ENCODE data around the gene SPPL2A.

Gene SPPL2A

GRCh38 chr15:50803479-50804180, 38.1 kb upstream of the SPPL2A start:
- DNase-seq (ENCODE audit: low spot score), result no peak
- no peak for TF ChIP-seq CTCF (IDR thresholded peaks at IDR 0.05; ENCODE audit: extremely low read depth, missing control alignments)

- no peak for DNase-seq (ENCODE audit: low spot score)
- TF ChIP-seq CTCF (IDR thresholded peaks at IDR 0.05; ENCODE audit: extremely low read depth, missing control alignments), result no peak
These were observed 35.2 kb upstream of the SPPL2A start for GRCh38 chr15:50800715-50801114.

- TF ChIP-seq CTCF (IDR thresholded peaks at IDR 0.05; ENCODE audit: extremely low read depth, missing control alignments), result no peak
- DNase-seq (ENCODE audit: low spot score), result no peak
These were observed 33.2 kb upstream of the SPPL2A start for GRCh38 chr15:50798684-50799083.

- DNase-seq (ENCODE audit: low spot score), result no peak
- no peak for TF ChIP-seq CTCF (IDR thresholded peaks at IDR 0.05; ENCODE audit: extremely low read depth, missing control alignments)
These were observed 32.4 kb upstream of the SPPL2A start for GRCh38 chr15:50797926-50798325.

- TF ChIP-seq CTCF (IDR thresholded peaks at IDR 0.05; ENCODE audit: extremely low read depth, missing control alignments), result no peak
- DNase-seq (ENCODE audit: low spot score), result no peak
These were observed 26.0 kb upstream of the SPPL2A start for GRCh38 chr15:50791486-50791885.

- TF ChIP-seq CTCF (IDR thresholded peaks at IDR 0.05; ENCODE audit: extremely low read depth, missing control alignments), result no peak
- DNase-seq (ENCODE audit: low spot score), result no peak
These were observed 25.4 kb upstream of the SPPL2A start for GRCh38 chr15:50790778-50791453.

GRCh38 chr15:50786871-50787270, 21.4 kb upstream of the SPPL2A start:
- TF ChIP-seq CTCF (IDR thresholded peaks at IDR 0.05; ENCODE audit: extremely low read depth, missing control alignments), result no peak
- DNase-seq (ENCODE audit: low spot score), result no peak

Measured in GM20000 (cell line).